A549 (cell line): ENCODE results near the gene WFIKKN1. TPM values are rescaled to one million over a fixed set of nuclear protein-coding genes. Genes with fewer than 3 reads are reported as not detected.
A peak's percentile ranks its signal among the peaks of the same experiment; 100 is the strongest.

ENCODE experiments used
- ATAC-seq, 2 experiments: fragments of 200-7000 bp in 1 of 2; fragments of >200 bp in 1 of 2; cut with Nextera tagmentation in 1 of 2; cut with Tn5 transposase in 1 of 2; 3 replicates each; pipeline versions ENCODE4 v1.8.0 to v1.9.1; 2018 to 2020; ENCODE audit warnings: mild to moderate bottlenecking in 1 of 2, moderate library complexity in 1 of 2
- CTCF ChIA-PET: fragments of 300-600 bp; sonication (Branson Sonifier 250); formaldehyde crosslinking; extraction: SDS; loops from one replicate; lab custom pipeline; 2021; ENCODE audit warnings: antibody characterized with exemption, inconsistent platforms; lab: Yijun Ruan, JAX
- POLR2A ChIA-PET: fragments of 350-600 bp; formaldehyde crosslinking; extraction: SDS; loops from one replicate; lab custom pipeline; 2021; ENCODE audit warnings: antibody characterized with exemption, inconsistent platforms; lab: Yijun Ruan, JAX
- DNase-seq, 2 experiments: peaks; one replicate each; pipeline versions ENCODE4 v3.0.0 to v3.0.0-alpha.2; 2011 to 2016; ENCODE audit warnings: low read depth in 1 of 2, low spot score in 1 of 2
- FAIRE-seq: peaks from 2 replicates; lab custom pipeline; 2011; peaks lifted over from hg19 to GRCh38; lab: Jason Lieb, UNC
- H3K27ac ChIP-seq, 2 experiments: fragments of >200 bp; sonication (Bioruptor Twin); formaldehyde crosslinking; 3 replicates each; pipeline ENCODE4 v1.5.1; 2016 to 2017
- H3K4me1 ChIP-seq: fragments of >200 bp; sonication (Bioruptor Twin); formaldehyde crosslinking; 3 replicates; pipeline ENCODE4 v1.6.1; 2016
- H3K4me2 ChIP-seq: fragments of >200 bp; sonication (Bioruptor Twin); formaldehyde crosslinking; 3 replicates; pipeline ENCODE4 v1.6.1; 2016
- H3K4me3 ChIP-seq: fragments of >200 bp; sonication (Bioruptor Twin); formaldehyde crosslinking; 3 replicates; pipeline ENCODE4 v1.5.1; 2016
- H3K9me3 ChIP-seq: fragments of >200 bp; sonication (Bioruptor Twin); formaldehyde crosslinking; 3 replicates; pipeline ENCODE4 v1.6.1; 2016
- BHLHE40 ChIP-seq: IDR thresholded peaks from 2 replicates; pipeline ENCODE4 v1.6.1; 2012; ENCODE audit warnings: low read depth, low read length, inconsistent platforms
- CBX2 ChIP-seq: fragments of 200-600 bp; sonication (generic); IDR thresholded peaks from 2 replicates; pipeline ENCODE4 v1.6.1; 2016; ENCODE audit warnings: low read depth, mild to moderate bottlenecking, borderline replicate concordance
- CEBPB ChIP-seq, 2 experiments: fragments of >200 bp in 1 of 2; sonication (Bioruptor Twin) in 1 of 2; formaldehyde crosslinking in 1 of 2; IDR thresholded peaks; 2 replicates each; pipeline ENCODE4 v1.6.1; 2012 to 2016
- CHD2 ChIP-seq: fragments of 150-350 bp; IDR thresholded peaks from 2 replicates; pipeline ENCODE4 v1.6.1; 2014; ENCODE audit warnings: low read length; ENCODE audit not compliant: partially characterized antibody
- CHD4 ChIP-seq: fragments of 200-600 bp; sonication (generic); IDR thresholded peaks from 2 replicates; pipeline ENCODE4 v1.6.1; 2016; ENCODE audit warnings: antibody characterized with exemption, mild to moderate bottlenecking, borderline replicate concordance
- EHF ChIP-seq: fragments of 250-450 bp; sonication (Bioruptor Pico); IDR thresholded peaks from 2 replicates; pipeline ENCODE4 v1.5.0; 2020; ENCODE audit warnings: mild to moderate bottlenecking
- EHMT2 ChIP-seq: fragments of 200-600 bp; sonication (generic); IDR thresholded peaks from 2 replicates; pipeline ENCODE4 v1.6.1; 2016; ENCODE audit warnings: antibody characterized with exemption, low read depth, mild to moderate bottlenecking, moderate library complexity
- EP300 ChIP-seq, 2 experiments: fragments of >200 bp; sonication (Bioruptor Twin); formaldehyde crosslinking; IDR thresholded peaks; 2 replicates in 1 of 2; 3 replicates in 1 of 2; pipeline ENCODE4 v1.6.1; 2016 to 2017
- ESRRA ChIP-seq: fragments of 150-350 bp; IDR thresholded peaks from 2 replicates; pipeline ENCODE4 v1.6.1; 2014; ENCODE audit warnings: mild to moderate bottlenecking, low read length, borderline replicate concordance
- FOSB ChIP-seq: fragments of 250-450 bp; sonication (Bioruptor Pico); IDR thresholded peaks from 2 replicates; pipeline ENCODE4 v1.5.0; 2020; ENCODE audit warnings: mild to moderate bottlenecking, moderate library complexity
- HDAC2 ChIP-seq: fragments of 200-600 bp; sonication (generic); IDR thresholded peaks from 2 replicates; pipeline ENCODE4 v1.6.1; 2016
- HES2 ChIP-seq: fragments of >200 bp; sonication (Bioruptor Twin); formaldehyde crosslinking; IDR thresholded peaks from 2 replicates; pipeline ENCODE4 v1.6.1; 2016
- HOXA7 ChIP-seq: fragments of 250-450 bp; sonication (Bioruptor Pico); IDR thresholded peaks from 2 replicates; pipeline ENCODE4 v1.5.0; 2020; ENCODE audit warnings: mild to moderate bottlenecking, moderate library complexity
- HOXB5 ChIP-seq: fragments of 250-450 bp; sonication (Bioruptor Pico); IDR thresholded peaks from 2 replicates; pipeline ENCODE4 v1.5.0; 2020; ENCODE audit warnings: mild to moderate bottlenecking, moderate library complexity
- JUN ChIP-seq, 2 experiments: fragments of >200 bp; sonication (Bioruptor Twin); formaldehyde crosslinking; IDR thresholded peaks; 2 replicates in 1 of 2; 3 replicates in 1 of 2; pipeline ENCODE4 v1.6.1; 2016 to 2017
- KDM5A ChIP-seq: fragments of 200-600 bp; sonication (generic); IDR thresholded peaks from 2 replicates; pipeline ENCODE4 v1.6.1; 2016; ENCODE audit warnings: antibody characterized with exemption, mild to moderate bottlenecking
- MAX ChIP-seq: IDR thresholded peaks from 2 replicates; pipeline ENCODE4 v1.6.1; 2012
- NFE2L2 ChIP-seq: fragments of 150-350 bp; conservative IDR thresholded peaks from 2 replicates; pipeline ENCODE4 v1.6.1; 2014; ENCODE audit warnings: low read length
- NPAS2 ChIP-seq: fragments of 250-450 bp; sonication (Bioruptor Pico); IDR thresholded peaks from 2 replicates; pipeline ENCODE4 v1.8.0; 2022; ENCODE audit warnings: mild to moderate bottlenecking, moderate library complexity, borderline replicate concordance
- NR3C1 ChIP-seq: fragments of >200 bp; sonication (Bioruptor Twin); formaldehyde crosslinking; IDR thresholded peaks from 3 replicates; pipeline ENCODE4 v1.6.1; 2017
- PBX3 ChIP-seq: IDR thresholded peaks from 2 replicates; pipeline ENCODE4 v1.6.1; 2012
- PHF8 ChIP-seq: fragments of 200-600 bp; sonication (generic); IDR thresholded peaks from 2 replicates; pipeline ENCODE4 v1.6.1; 2016; ENCODE audit warnings: low read depth, mild to moderate bottlenecking, antibody characterized with exemption, moderate library complexity, borderline replicate concordance
- POLR2AphosphoS2 ChIP-seq: conservative IDR thresholded peaks from 2 replicates; pipeline ENCODE4 v1.6.1; 2012; ENCODE audit warnings: low read length, improper control_type of control experiment, inconsistent platforms
- RNF2 ChIP-seq: fragments of 200-600 bp; sonication (generic); IDR thresholded peaks from 2 replicates; pipeline ENCODE4 v1.6.1; 2016; ENCODE audit warnings: low read depth, mild to moderate bottlenecking, antibody characterized with exemption, moderate library complexity, borderline replicate concordance
- TP53 ChIP-seq: fragments of 250-450 bp; sonication (Bioruptor Pico); IDR thresholded peaks from 2 replicates; pipeline ENCODE4 v1.5.0; 2021; ENCODE audit warnings: mild to moderate bottlenecking, moderate library complexity
- ZC3H11A ChIP-seq: fragments of 450-650 bp; IDR thresholded peaks from 2 replicates; pipeline ENCODE4 v1.6.1; 2014; ENCODE audit warnings: antibody characterized with exemption, mild to moderate bottlenecking
- ZSCAN20 ChIP-seq: fragments of 250-450 bp; sonication (Bioruptor Pico); IDR thresholded peaks from 2 replicates; pipeline ENCODE4 v1.8.0; 2022; ENCODE audit warnings: mild to moderate bottlenecking, moderate library complexity
- WGBS: methylation state at CpG from one replicate; pipeline ENCODE4 v1.1.6; 2017; ENCODE audit errors: missing lambda C conversion rate; 5-methylcytosine and 5-hydroxymethylcytosine counted together
- polyA plus RNA-seq, 4 experiments: library from polyadenylated mRNA; depleted of rRNA in 3 of 4; stranded (reverse); fragments of >200 nt; fragmentation: RNase III in 1 of 4; extraction: RNeasy Plus Mini Kit Qiagen cat#74134 plus additional on column Dnase treatment in 1 of 4; gene quantifications; 2 replicates in 3 of 4; 3 replicates in 1 of 4; pipeline ENCODE4 v1.2.3, GENCODE V29; 2011 to 2017

WFIKKN1 gene
- polyA plus RNA-seq, 2 of the 4 experiments (the other 2 are of a cell fraction): 0.05 to 0.23 TPM

- TF ChIP-seq CHD2 (no peak), HOXB5 (no peak), NPAS2 (CRISPR knock-in tag) (no peak), CBX2 (no peak), FOSB (CRISPR knock-in tag) (no peak)
- TF ChIP-seq, all 56 proteins: peak for 0
These were observed 31.8 kb downstream of the WFIKKN1 start (continued) for GRCh38 chr16:662597-662996.

GRCh38 chr16:666572-666971 is 35.8 kb downstream of the WFIKKN1 start:
- no peak overlapping the region for H3K4me2 ChIP-seq
- H3K9me3 ChIP-seq: no peaks in the 10 kb centered on the region
- no peak overlapping the region for H3K4me3 ChIP-seq
- no peak overlapping the region for H3K27ac ChIP-seq
- ATAC-seq: no peak
- POLR2A ChIA-PET: no interaction called here
- DNase-seq: no peak
- FAIRE-seq: no peak
- 86% methylated on average over 9 of the region's 13 CpGs for WGBS
- peaks cover 11% of the 10 kb centered on the region for H3K4me1 ChIP-seq
- CTCF ChIA-PET: interaction anchor here (1.1 to 13.5 kb wide), 10 partner anchors 9 to 94 kb away, joined by 3 to 105 read pairs (median 11); partner anchors contain the start of genes RHBDL1, STUB1 and WDR90
- TF ChIP-seq HDAC2: no peak
- no peak for TF ChIP-seq ESRRA
- no peak for TF ChIP-seq JUN (IDR thresholded peaks at IDR 0.05)
- TF ChIP-seq MAX: no peak
- TF ChIP-seq EHF (CRISPR knock-in tag): no peak
- TF ChIP-seq ZSCAN20 (CRISPR knock-in tag): no peak
- no peak for TF ChIP-seq HOXA7 (CRISPR knock-in tag)
- TF ChIP-seq POLR2AphosphoS2: no peak
- TF ChIP-seq CHD2: no peak
- TF ChIP-seq PBX3: no peak

- peak in 1 of 2 experiments; percentile 1; a peak in 1 of 6 replicates for ATAC-seq
- Histone ChIP-seq H3K4me2 (peak overlapping the region; percentile 35; the same call in 1 of the 3 replicates), H3K4me1 (peaks cover 11% of the 10 kb centered on the region), H3K4me3 (no peak overlapping the region), H3K27ac (peak overlapping the region; percentile 90 to 93; a peak in 5 of 6 replicates)
- DNase-seq: no peak
- 82% methylated on average over 18 of the region's 22 CpGs for WGBS
- CTCF ChIA-PET: interaction anchor here (0.6 to 13.5 kb wide), 21 partner anchors 9 to 113 kb away, joined by 3 to 105 read pairs (median 5); partner anchors contain the start of genes METTL26, RHBDL1, STUB1 and WDR24
- FAIRE-seq: no peak
- no peak for TF ChIP-seq PHF8
- TF ChIP-seq, all 56 proteins: peak for 0
- POLR2A ChIA-PET: no interaction called here
- no peaks in the 10 kb centered on the region for H3K9me3 ChIP-seq
These were observed 36.5 kb downstream of the WFIKKN1 start for GRCh38 chr16:667113-667779.

- CTCF ChIA-PET: interaction anchor here (0.6 to 13.5 kb wide), 22 partner anchors 8 to 943 kb away, joined by 3 to 105 read pairs (median 5); partner anchors contain the start of genes METTL26, RHBDL1, STUB1 and WDR24
- peaks cover 11% of the 10 kb centered on the region for H3K4me1 ChIP-seq
- H3K4me2 ChIP-seq: peak within 1 kb of the TSS; percentile 97
- DNase-seq (peak; percentile 63 to 93), FAIRE-seq (no peak), ATAC-seq (peak; percentile 81 to 94)
- POLR2A ChIA-PET: no interaction called here
- peak within 1 kb of the TSS; percentile 90 to 93 for H3K27ac ChIP-seq
- 4% methylated on average over 14 of the region's 78 CpGs for WGBS
- peak within 1 kb of the TSS; percentile 98 for H3K4me3 ChIP-seq
- no peaks in the 10 kb centered on the region for H3K9me3 ChIP-seq
- TF ChIP-seq ZC3H11A (no peak), HOXB5 (no peak), TP53 (CRISPR knock-in tag) (no peak), RNF2 (0 out of 2 replicates have a peak, but pooled peaks have one; percentile 36), MAX (peak; percentile 85), NR3C1 (no peak), BHLHE40 (no peak), HES2 (no peak), CEBPB (IDR thresholded peaks at IDR 0.05) (no peak), CHD4 (no peak), KDM5A (no peak; the same call in 1 of the 2 replicates), EHMT2 (no peak), CHD2 (no peak), EP300 (IDR thresholded peaks at IDR 0.05) (no peak), POLR2AphosphoS2 (no peak), JUN (IDR thresholded peaks at IDR 0.05) (peak; percentile 57 to 93), HOXA7 (CRISPR knock-in tag) (no peak), PBX3 (peak; percentile 42; the same call in 1 of the 2 replicates), NFE2L2 (no peak)
These were observed 37.2 kb downstream of the WFIKKN1 start, which contains the start of gene RHOT2 for GRCh38 chr16:667780-668518. RHOT2 (plus strand) TSS chr16:668132; CDS start chr16:668200, 68 bp downstream.
